GM23338 (cell line): Measurements from ENCODE around the gene APOBEC2. TPM values are rescaled to one million over a fixed set of nuclear protein-coding genes. Genes with fewer than 3 reads are reported as not detected.
A peak's percentile ranks its signal among the peaks of the same experiment; 100 is the strongest.

Source experiments
- ATAC-seq: fragments of 200-7000 bp; cut with Tn5 transposase; 3 replicates; pipeline ENCODE4 v1.9.1; 2020
- DNase-seq: peaks from one replicate; pipeline ENCODE4 v3.0.0-alpha.2; 2015; ENCODE audit warnings: low spot score
- H2AFZ ChIP-seq: fragments of 200-600 bp; sonication (generic); 2 replicates; pipeline ENCODE4 v1.8.0; 2016; ENCODE audit warnings: antibody characterized with exemption, mild to moderate bottlenecking, moderate library complexity
- H3F3A ChIP-seq: fragments of 200-600 bp; sonication (generic); replicated peaks from 2 replicates; pipeline ENCODE4 v1.8.0; 2017; ENCODE audit warnings: antibody characterized with exemption, mixed run types, low read depth
- H3K27ac ChIP-seq: fragments of 200-600 bp; sonication (generic); 2 replicates; pipeline ENCODE4 v1.6.1; 2016; ENCODE audit warnings: low read depth
- H3K27me3 ChIP-seq: fragments of 200-600 bp; sonication (generic); 2 replicates; pipeline ENCODE4 v1.8.0; 2016; ENCODE audit warnings: mild to moderate bottlenecking, mixed run types, moderate library complexity; ENCODE audit not compliant: insufficient read depth
- H3K36me3 ChIP-seq: fragments of 200-600 bp; sonication (generic); 2 replicates; pipeline ENCODE4 v1.8.0; 2016; ENCODE audit warnings: mild to moderate bottlenecking; ENCODE audit not compliant: insufficient read depth
- H3K4me1 ChIP-seq: fragments of 200-600 bp; sonication (generic); 2 replicates; pipeline ENCODE4 v1.8.0; 2016; ENCODE audit warnings: mild to moderate bottlenecking, moderate library complexity; ENCODE audit not compliant: insufficient read depth
- H3K4me2 ChIP-seq: fragments of 200-600 bp; sonication (generic); 2 replicates; pipeline ENCODE4 v1.7.1; 2017; ENCODE audit warnings: mixed run types
- H3K4me3 ChIP-seq: fragments of 200-600 bp; sonication (generic); 2 replicates; pipeline ENCODE4 v1.6.1; 2016; ENCODE audit warnings: mixed run types
- H3K79me2 ChIP-seq: fragments of 200-600 bp; sonication (generic); replicated peaks from 2 replicates; pipeline ENCODE4 v1.8.0; 2017; ENCODE audit warnings: mild to moderate bottlenecking; ENCODE audit not compliant: insufficient read depth
- H3K9me2 ChIP-seq: fragments of 200-600 bp; sonication (generic); 2 replicates; pipeline ENCODE4 v1.8.0; 2017; ENCODE audit not compliant: insufficient read depth
- H4K20me1 ChIP-seq: fragments of 200-600 bp; sonication (generic); replicated peaks from 2 replicates; pipeline ENCODE4 v1.8.0; 2017; ENCODE audit warnings: mild to moderate bottlenecking; ENCODE audit not compliant: insufficient read depth
- H3K27ac Mint-ChIP-seq: 2 replicates; pipeline ENCODE4 v1.8.0; 2020; ENCODE audit warnings: inconsistent platforms, mild to moderate bottlenecking, moderate library complexity, mixed read lengths
- H3K27me3 Mint-ChIP-seq: 3 replicates; pipeline ENCODE4 v1.8.0; 2022; ENCODE audit warnings: low read depth, mild to moderate bottlenecking, moderate library complexity, mixed read lengths, inconsistent platforms; ENCODE audit not compliant: insufficient read depth, poor library complexity
- H3K36me3 Mint-ChIP-seq: 3 replicates; pipeline ENCODE4 v1.8.0; 2021; ENCODE audit warnings: low read depth, mild to moderate bottlenecking, inconsistent platforms, moderate library complexity, mixed read lengths
- H3K4me1 Mint-ChIP-seq: 3 replicates; pipeline ENCODE4 v1.8.0; 2020; ENCODE audit warnings: mild to moderate bottlenecking, inconsistent platforms, mixed read lengths
- H3K4me3 Mint-ChIP-seq: 3 replicates; pipeline ENCODE4 v1.8.0; 2021; ENCODE audit warnings: moderate library complexity, mild to moderate bottlenecking, inconsistent platforms, mixed read lengths
- H3K9me3 Mint-ChIP-seq: 3 replicates; pipeline ENCODE4 v1.8.0; 2020; ENCODE audit warnings: moderate library complexity, mild to moderate bottlenecking, inconsistent platforms, mixed read lengths
- CREB1 ChIP-seq: fragments of 250-450 bp; sonication (Bioruptor Pico); IDR thresholded peaks from 2 replicates; pipeline ENCODE4 v1.5.0; 2020; ENCODE audit warnings: low read depth, mild to moderate bottlenecking, moderate library complexity
- EZH2phosphoT487 ChIP-seq: fragments of 200-600 bp; sonication (generic); IDR thresholded peaks from one replicate; pipeline ENCODE4 v1.8.1; 2018; ENCODE audit warnings: antibody characterized with exemption; ENCODE audit not compliant: unreplicated experiment
- JUNB ChIP-seq: IDR thresholded peaks from one replicate; pipeline ENCODE4 v1.6.1; 2016; ENCODE audit warnings: antibody characterized with exemption; ENCODE audit not compliant: unreplicated experiment
- NANOG ChIP-seq: IDR thresholded peaks from 2 replicates; pipeline ENCODE4 v1.6.1; 2016; ENCODE audit warnings: antibody characterized with exemption, borderline replicate concordance
- POLR2AphosphoS5 ChIP-seq: IDR thresholded peaks from 2 replicates; pipeline ENCODE4 v1.6.1; 2016; ENCODE audit warnings: antibody characterized with exemption, low read depth
- STAT1 ChIP-seq: IDR thresholded peaks from one replicate; pipeline ENCODE4 v1.6.1; 2016; ENCODE audit warnings: antibody characterized with exemption; ENCODE audit not compliant: unreplicated experiment
- ZNF114 ChIP-seq: fragments of 250-450 bp; sonication (Bioruptor Pico); IDR thresholded peaks from 2 replicates; pipeline ENCODE4 v1.5.0; 2020; ENCODE audit warnings: mild to moderate bottlenecking, moderate library complexity
- ZNF331 ChIP-seq: fragments of 250-450 bp; sonication (Bioruptor Pico); IDR thresholded peaks from 2 replicates; pipeline ENCODE4 v1.5.0; 2020; ENCODE audit warnings: low read depth, mild to moderate bottlenecking, moderate library complexity
- polyA plus RNA-seq: library from polyadenylated mRNA; unstranded; fragments of >200 nt; fragmentation: Nextera tagmentation; extraction: Ambion mirVana; gene quantifications from 2 replicates; pipeline ENCODE4 v1.2.1, GENCODE V29; 2016
- total RNA-seq: library from RNA; depleted of rRNA; stranded (reverse); fragments of >200 nt; shearing (Covaris generic); gene quantifications from 2 replicates; pipeline ENCODE4 v1.2.3, GENCODE V29; 2014
- TF ChIP-seq, protein P1 (sequence below): IDR thresholded peaks from 2 replicates; pipeline ENCODE4 v1.6.1; 2016; ENCODE audit warnings: antibody characterized with exemption
- TF ChIP-seq, protein P2 (sequence below), 2 experiments: fragments of 200-600 bp in 1 of 2; sonication (generic) in 1 of 2; conservative IDR thresholded peaks; 2 replicates each; pipeline versions ENCODE4 v1.5.1 to v1.6.1; 2016 to 2017; ENCODE audit warnings: antibody characterized with exemption in 2 of 2, low read depth in 2 of 2, mild to moderate bottlenecking in 2 of 2, moderate library complexity in 1 of 2
- TF ChIP-seq, protein P3 (sequence below): fragments of 250-450 bp; sonication (Bioruptor Pico); IDR thresholded peaks from 2 replicates; pipeline ENCODE4 v1.5.0; 2020; ENCODE audit warnings: mild to moderate bottlenecking, moderate library complexity

APOBEC2 gene
- total and polyA plus RNA-seq, 2 experiments from 2014 or later = 2.4 TPM; not detected in 1

DNA sequence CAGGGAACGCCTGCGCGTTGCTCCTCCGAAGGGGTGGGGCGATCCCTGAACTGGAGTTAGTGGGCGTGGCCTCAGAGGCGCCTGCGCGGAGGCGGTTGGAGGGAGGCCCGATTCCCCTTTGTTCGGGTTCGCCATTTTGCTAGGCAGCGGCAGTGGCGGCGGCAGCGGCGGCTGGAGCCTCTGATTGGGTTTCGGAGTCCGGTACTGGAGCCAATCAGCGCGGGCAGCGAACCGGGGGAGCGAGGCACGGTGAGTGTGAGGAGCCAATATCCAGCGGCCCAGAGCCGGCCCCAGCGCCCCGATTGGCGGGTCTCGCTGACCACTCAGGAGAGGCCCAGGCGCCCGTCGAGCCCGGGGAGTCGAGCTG lies 19.8 kb downstream of the APOBEC2 start, which contains the start of gene NFYA:
Gene NFYA (plus strand): TSS at position 139 of the 367 bp plus-strand sequence. CDS start 6,116 bp downstream, outside the sequence.
- Mint-ChIP-seq H3K36me3 (peaks cover 15% of the 10 kb centered on the region; the same call in 2 of the 3 replicates), H3K4me1 (peaks cover 31% of the 10 kb centered on the region), H3K27me3 (peaks cover 11% of the 10 kb centered on the region), H3K9me3 (no peaks in the 10 kb centered on the region; the same call in 2 of the 3 replicates), H3K27ac (peak within 1 kb of the TSS; percentile 98), H3K4me3 (peak within 1 kb of the TSS; percentile 92)
- Histone ChIP-seq H3K27ac (peak within 1 kb of the TSS; percentile 99), H3K27me3 (no peaks in the 10 kb centered on the region), H2AFZ (peak within 1 kb of the TSS; percentile 39; the same call in 1 of the 2 replicates), H3F3A (peaks cover 2% of the 10 kb centered on the region; the same call in 1 of the 2 replicates), H3K4me1 (peaks cover 33% of the 10 kb centered on the region), H3K9me2 (no peaks in the 10 kb centered on the region), H4K20me1 (peaks cover 14% of the 10 kb centered on the region; the same call in 1 of the 2 replicates), H3K4me3 (peak within 1 kb of the TSS; percentile 66), H3K79me2 (peaks cover 52% of the 10 kb centered on the region), H3K4me2 (peak within 1 kb of the TSS; percentile 90), H3K36me3 (peaks cover under 1% of the 10 kb centered on the region; the same call in 1 of the 2 replicates)
- ATAC-seq (peak; percentile 82), DNase-seq (peak; percentile 99)
- TF ChIP-seq, protein P1, sequence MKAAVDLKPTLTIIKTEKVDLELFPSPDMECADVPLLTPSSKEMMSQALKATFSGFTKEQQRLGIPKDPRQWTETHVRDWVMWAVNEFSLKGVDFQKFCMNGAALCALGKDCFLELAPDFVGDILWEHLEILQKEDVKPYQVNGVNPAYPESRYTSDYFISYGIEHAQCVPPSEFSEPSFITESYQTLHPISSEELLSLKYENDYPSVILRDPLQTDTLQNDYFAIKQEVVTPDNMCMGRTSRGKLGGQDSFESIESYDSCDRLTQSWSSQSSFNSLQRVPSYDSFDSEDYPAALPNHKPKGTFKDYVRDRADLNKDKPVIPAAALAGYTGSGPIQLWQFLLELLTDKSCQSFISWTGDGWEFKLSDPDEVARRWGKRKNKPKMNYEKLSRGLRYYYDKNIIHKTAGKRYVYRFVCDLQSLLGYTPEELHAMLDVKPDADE = no peak
- TF ChIP-seq POLR2AphosphoS5 (peak; percentile 72), EZH2phosphoT487 (no peak)

- Histone ChIP-seq H4K20me1 (peaks cover 14% of the 10 kb centered on the region; the same call in 1 of the 2 replicates), H3K27me3 (no peaks in the 10 kb centered on the region), H3K27ac (peak overlapping the region; percentile 92), H3K9me2 (no peaks in the 10 kb centered on the region), H3K4me3 (peak overlapping the region; percentile 66), H3F3A (peaks cover 2% of the 10 kb centered on the region; the same call in 1 of the 2 replicates), H3K79me2 (peaks cover 58% of the 10 kb centered on the region), H3K4me2 (peak overlapping the region; percentile 90), H3K36me3 (no peaks in the 10 kb centered on the region; the same call in 1 of the 2 replicates), H3K4me1 (peaks cover 33% of the 10 kb centered on the region), H2AFZ (no peak overlapping the region)
- peak; percentile 42 for ATAC-seq
- DNase-seq = peak; percentile 89
- Mint-ChIP-seq H3K27ac (peak overlapping the region; percentile 83), H3K36me3 (peaks cover 11% of the 10 kb centered on the region; the same call in 2 of the 3 replicates), H3K4me1 (peaks cover 31% of the 10 kb centered on the region), H3K9me3 (no peaks in the 10 kb centered on the region; the same call in 2 of the 3 replicates), H3K27me3 (peaks cover 11% of the 10 kb centered on the region), H3K4me3 (peak overlapping the region; percentile 92)
- TF ChIP-seq ZNF114 (CRISPR knock-in tag) = no peak
- TF ChIP-seq JUNB = no peak
- TF ChIP-seq NANOG = no peak
- no peak for TF ChIP-seq ZNF331 (CRISPR knock-in tag)
- peak; percentile 86 for TF ChIP-seq POLR2AphosphoS5
- TF ChIP-seq, protein P2, sequence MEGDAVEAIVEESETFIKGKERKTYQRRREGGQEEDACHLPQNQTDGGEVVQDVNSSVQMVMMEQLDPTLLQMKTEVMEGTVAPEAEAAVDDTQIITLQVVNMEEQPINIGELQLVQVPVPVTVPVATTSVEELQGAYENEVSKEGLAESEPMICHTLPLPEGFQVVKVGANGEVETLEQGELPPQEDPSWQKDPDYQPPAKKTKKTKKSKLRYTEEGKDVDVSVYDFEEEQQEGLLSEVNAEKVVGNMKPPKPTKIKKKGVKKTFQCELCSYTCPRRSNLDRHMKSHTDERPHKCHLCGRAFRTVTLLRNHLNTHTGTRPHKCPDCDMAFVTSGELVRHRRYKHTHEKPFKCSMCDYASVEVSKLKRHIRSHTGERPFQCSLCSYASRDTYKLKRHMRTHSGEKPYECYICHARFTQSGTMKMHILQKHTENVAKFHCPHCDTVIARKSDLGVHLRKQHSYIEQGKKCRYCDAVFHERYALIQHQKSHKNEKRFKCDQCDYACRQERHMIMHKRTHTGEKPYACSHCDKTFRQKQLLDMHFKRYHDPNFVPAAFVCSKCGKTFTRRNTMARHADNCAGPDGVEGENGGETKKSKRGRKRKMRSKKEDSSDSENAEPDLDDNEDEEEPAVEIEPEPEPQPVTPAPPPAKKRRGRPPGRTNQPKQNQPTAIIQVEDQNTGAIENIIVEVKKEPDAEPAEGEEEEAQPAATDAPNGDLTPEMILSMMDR (conservative IDR thresholded peaks at IDR 0.05; ENCODE audit: low read depth in 2 of 2) = 0 out of 4 replicates have a peak, but pooled peaks have one; percentile 5 to 24
- TF ChIP-seq EZH2phosphoT487 = no peak
- peak; percentile 78 for TF ChIP-seq CREB1
- TF ChIP-seq, protein P3, sequence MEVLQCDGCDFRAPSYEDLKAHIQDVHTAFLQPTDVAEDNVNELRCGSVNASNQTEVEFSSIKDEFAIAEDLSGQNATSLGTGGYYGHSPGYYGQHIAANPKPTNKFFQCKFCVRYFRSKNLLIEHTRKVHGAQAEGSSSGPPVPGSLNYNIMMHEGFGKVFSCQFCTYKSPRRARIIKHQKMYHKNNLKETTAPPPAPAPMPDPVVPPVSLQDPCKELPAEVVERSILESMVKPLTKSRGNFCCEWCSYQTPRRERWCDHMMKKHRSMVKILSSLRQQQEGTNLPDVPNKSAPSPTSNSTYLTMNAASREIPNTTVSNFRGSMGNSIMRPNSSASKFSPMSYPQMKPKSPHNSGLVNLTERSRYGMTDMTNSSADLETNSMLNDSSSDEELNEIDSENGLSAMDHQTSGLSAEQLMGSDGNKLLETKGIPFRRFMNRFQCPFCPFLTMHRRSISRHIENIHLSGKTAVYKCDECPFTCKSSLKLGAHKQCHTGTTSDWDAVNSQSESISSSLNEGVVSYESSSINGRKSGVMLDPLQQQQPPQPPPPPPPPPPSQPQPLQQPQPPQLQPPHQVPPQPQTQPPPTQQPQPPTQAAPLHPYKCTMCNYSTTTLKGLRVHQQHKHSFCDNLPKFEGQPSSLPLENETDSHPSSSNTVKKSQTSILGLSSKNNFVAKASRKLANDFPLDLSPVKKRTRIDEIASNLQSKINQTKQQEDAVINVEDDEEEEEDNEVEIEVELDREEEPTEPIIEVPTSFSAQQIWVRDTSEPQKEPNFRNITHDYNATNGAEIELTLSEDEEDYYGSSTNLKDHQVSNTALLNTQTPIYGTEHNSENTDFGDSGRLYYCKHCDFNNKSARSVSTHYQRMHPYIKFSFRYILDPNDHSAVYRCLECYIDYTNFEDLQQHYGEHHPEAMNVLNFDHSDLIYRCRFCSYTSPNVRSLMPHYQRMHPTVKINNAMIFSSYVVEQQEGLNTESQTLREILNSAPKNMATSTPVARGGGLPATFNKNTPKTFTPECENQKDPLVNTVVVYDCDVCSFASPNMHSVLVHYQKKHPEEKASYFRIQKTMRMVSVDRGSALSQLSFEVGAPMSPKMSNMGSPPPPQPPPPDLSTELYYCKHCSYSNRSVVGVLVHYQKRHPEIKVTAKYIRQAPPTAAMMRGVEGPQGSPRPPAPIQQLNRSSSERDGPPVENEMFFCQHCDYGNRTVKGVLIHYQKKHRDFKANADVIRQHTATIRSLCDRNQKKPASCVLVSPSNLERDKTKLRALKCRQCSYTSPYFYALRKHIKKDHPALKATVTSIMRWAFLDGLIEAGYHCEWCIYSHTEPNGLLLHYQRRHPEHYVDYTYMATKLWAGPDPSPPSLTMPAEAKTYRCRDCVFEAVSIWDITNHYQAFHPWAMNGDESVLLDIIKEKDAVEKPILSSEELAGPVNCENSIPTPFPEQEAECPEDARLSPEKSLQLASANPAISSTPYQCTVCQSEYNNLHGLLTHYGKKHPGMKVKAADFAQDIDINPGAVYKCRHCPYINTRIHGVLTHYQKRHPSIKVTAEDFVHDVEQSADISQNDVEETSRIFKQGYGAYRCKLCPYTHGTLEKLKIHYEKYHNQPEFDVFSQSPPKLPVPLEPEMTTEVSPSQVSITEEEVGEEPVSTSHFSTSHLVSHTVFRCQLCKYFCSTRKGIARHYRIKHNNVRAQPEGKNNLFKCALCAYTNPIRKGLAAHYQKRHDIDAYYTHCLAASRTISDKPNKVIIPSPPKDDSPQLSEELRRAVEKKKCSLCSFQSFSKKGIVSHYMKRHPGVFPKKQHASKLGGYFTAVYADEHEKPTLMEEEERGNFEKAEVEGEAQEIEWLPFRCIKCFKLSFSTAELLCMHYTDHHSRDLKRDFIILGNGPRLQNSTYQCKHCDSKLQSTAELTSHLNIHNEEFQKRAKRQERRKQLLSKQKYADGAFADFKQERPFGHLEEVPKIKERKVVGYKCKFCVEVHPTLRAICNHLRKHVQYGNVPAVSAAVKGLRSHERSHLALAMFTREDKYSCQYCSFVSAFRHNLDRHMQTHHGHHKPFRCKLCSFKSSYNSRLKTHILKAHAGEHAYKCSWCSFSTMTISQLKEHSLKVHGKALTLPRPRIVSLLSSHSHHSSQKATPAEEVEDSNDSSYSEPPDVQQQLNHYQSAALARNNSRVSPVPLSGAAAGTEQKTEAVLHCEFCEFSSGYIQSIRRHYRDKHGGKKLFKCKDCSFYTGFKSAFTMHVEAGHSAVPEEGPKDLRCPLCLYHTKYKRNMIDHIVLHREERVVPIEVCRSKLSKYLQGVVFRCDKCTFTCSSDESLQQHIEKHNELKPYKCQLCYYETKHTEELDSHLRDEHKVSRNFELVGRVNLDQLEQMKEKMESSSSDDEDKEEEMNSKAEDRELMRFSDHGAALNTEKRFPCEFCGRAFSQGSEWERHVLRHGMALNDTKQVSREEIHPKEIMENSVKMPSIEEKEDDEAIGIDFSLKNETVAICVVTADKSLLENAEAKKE (CRISPR knock-in tag) = no peak
- no peak for TF ChIP-seq STAT1
These were observed 20.4 kb downstream of the APOBEC2 start for GRCh38 chr6:41073203-41073967.
